ENCODE results near the gene MCTP2. TPM values are rescaled to one million over a fixed set of nuclear protein-coding genes. Genes with fewer than 3 reads are reported as not detected.
A peak's percentile ranks its signal among the peaks of the same experiment; 100 is the strongest.

The MCTP2 gene
- total RNA-seq, 1 donor from 2014 or later: 4.8 TPM

DNA sequence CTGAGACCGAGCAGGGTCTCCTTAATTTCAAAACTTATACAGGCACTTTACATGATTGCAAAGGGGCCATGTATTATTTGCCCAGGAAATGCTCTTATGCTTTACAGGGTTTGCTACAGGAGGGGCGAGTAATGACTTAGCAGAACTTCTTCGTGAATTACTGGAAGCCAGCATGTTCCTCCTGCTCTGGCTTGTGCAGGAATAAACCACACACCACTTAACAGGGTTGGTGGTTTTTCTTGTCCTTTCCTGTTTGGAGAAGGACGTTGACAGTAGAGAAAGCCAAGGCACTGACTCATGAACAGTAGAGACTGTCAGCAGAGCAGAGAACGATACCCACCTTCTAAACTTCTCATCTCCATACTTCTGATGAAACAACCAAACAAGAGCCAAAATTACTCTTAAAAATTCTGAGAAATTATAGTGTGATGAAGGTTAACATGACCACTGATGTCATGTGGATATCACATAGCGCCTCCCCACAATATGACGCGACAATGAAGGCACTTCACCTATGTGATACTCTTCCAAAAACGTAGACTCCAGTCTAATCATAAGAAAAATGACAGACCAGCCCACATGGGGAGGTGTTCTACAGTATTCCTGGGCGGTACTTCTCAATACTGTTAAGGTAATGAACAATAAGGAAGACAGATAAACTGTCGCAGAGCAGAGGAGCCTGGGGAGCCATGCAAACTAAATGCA, 24.7 kb upstream of the MCTP2 start:
- H3K9me3 Mint-ChIP-seq: no peaks in the 10 kb centered on the region
- DNase-seq (ENCODE audit: extremely low spot score, unreplicated experiment): no peak
- H3K4me1 Mint-ChIP-seq (ENCODE audit: unreplicated experiment): no peaks in the 10 kb centered on the region
- H3K27me3 Mint-ChIP-seq: peaks cover 4% of the 10 kb centered on the region
- no peak overlapping the region for H3K4me3 Mint-ChIP-seq
- H3K27ac Mint-ChIP-seq: no peak overlapping the region
- H3K36me3 Mint-ChIP-seq: no peaks in the 10 kb centered on the region
- TF ChIP-seq, protein P1, sequence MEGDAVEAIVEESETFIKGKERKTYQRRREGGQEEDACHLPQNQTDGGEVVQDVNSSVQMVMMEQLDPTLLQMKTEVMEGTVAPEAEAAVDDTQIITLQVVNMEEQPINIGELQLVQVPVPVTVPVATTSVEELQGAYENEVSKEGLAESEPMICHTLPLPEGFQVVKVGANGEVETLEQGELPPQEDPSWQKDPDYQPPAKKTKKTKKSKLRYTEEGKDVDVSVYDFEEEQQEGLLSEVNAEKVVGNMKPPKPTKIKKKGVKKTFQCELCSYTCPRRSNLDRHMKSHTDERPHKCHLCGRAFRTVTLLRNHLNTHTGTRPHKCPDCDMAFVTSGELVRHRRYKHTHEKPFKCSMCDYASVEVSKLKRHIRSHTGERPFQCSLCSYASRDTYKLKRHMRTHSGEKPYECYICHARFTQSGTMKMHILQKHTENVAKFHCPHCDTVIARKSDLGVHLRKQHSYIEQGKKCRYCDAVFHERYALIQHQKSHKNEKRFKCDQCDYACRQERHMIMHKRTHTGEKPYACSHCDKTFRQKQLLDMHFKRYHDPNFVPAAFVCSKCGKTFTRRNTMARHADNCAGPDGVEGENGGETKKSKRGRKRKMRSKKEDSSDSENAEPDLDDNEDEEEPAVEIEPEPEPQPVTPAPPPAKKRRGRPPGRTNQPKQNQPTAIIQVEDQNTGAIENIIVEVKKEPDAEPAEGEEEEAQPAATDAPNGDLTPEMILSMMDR (conservative IDR thresholded peaks at IDR 0.05): no peak

DNA sequence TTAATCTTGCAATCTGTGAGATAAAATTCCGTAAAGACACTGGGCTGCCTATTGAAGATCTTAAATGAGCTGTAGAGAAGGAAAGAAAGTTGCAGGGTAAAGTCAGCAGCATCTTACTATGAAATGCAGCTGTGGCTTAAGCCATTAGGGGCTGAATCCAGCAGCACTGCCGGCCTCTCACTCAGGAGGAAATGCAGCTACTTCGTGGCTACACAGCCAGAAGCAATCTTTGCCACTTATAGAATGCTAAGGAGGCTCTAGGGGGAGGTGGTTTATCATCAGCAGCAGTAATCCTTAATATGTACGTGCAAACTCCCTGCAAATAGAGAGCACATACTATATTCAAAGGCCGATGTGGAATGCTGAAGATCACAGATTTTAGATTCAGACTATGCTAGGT, 19.1 kb upstream of the MCTP2 start:
- H3K27me3 Mint-ChIP-seq: peaks cover 11% of the 10 kb centered on the region

GRCh38 chr15:94225616-94226015, 5.7 kb upstream of the MCTP2 start:
- peaks cover 54% of the 10 kb centered on the region for H3K27me3 Mint-ChIP-seq
- no peaks in the 10 kb centered on the region for H3K36me3 Mint-ChIP-seq
- DNase-seq (ENCODE audit: extremely low spot score, unreplicated experiment): no peak
- H3K27ac Mint-ChIP-seq: no peak overlapping the region
- TF ChIP-seq, protein P1 (conservative IDR thresholded peaks at IDR 0.05): no peak
- H3K4me1 Mint-ChIP-seq (ENCODE audit: unreplicated experiment): peaks cover 3% of the 10 kb centered on the region
- no peaks in the 10 kb centered on the region for H3K9me3 Mint-ChIP-seq
- H3K4me3 Mint-ChIP-seq: no peak overlapping the region

More for the DNA sequence above, 19.1 kb upstream of the MCTP2 start:
- no peaks in the 10 kb centered on the region for H3K36me3 Mint-ChIP-seq
- DNase-seq (ENCODE audit: extremely low spot score, unreplicated experiment): no peak
- TF ChIP-seq, protein P1 (conservative IDR thresholded peaks at IDR 0.05): no peak
- no peak overlapping the region for H3K27ac Mint-ChIP-seq
- no peak overlapping the region for H3K4me3 Mint-ChIP-seq
- H3K9me3 Mint-ChIP-seq: no peaks in the 10 kb centered on the region
- no peaks in the 10 kb centered on the region for H3K4me1 Mint-ChIP-seq (ENCODE audit: unreplicated experiment)

- Mint-ChIP-seq H3K4me1 (ENCODE audit: unreplicated experiment) (peaks cover 7% of the 10 kb centered on the region), H3K36me3 (no peaks in the 10 kb centered on the region), H3K4me3 (no peak overlapping the region), H3K9me3 (no peaks in the 10 kb centered on the region), H3K27me3 (peaks cover 71% of the 10 kb centered on the region), H3K27ac (no peak overlapping the region)
- no peak for DNase-seq (ENCODE audit: extremely low spot score, unreplicated experiment)
- TF ChIP-seq, protein P1 (conservative IDR thresholded peaks at IDR 0.05): no peak
These were observed 2.8 kb upstream of the MCTP2 start for GRCh38 chr15:94228611-94229010.

- Mint-ChIP-seq H3K36me3 (no peaks in the 10 kb centered on the region), H3K27me3 (peaks cover 69% of the 10 kb centered on the region), H3K9me3 (no peaks in the 10 kb centered on the region), H3K4me1 (ENCODE audit: unreplicated experiment) (peaks cover 7% of the 10 kb centered on the region), H3K27ac (peak overlapping the region; percentile 18), H3K4me3 (peak overlapping the region; percentile 89)
- DNase-seq (ENCODE audit: extremely low spot score, unreplicated experiment): no peak
- TF ChIP-seq, protein P1 (conservative IDR thresholded peaks at IDR 0.05): no peak
These were observed 1.6 kb upstream of the MCTP2 start for GRCh38 chr15:94229591-94230369.
